GM18951 (cell line): ENCODE measurements around the gene CPNE5.

Experiments used
- POLR2A ChIP-seq: IDR thresholded peaks from 4 replicates; pipeline ENCODE4 v1.6.1; 2011; ENCODE audit warnings: mild to moderate bottlenecking; ENCODE audit not compliant: insufficient read length, insufficient read depth; ENCODE audit errors: extremely low read depth
- in situ Hi-C: fragments of 300-500 bp; cut with MboI; formaldehyde crosslinking; loops from one replicate; pipeline ENCODE4 v1.12.0; 2022; ENCODE audit warnings: low sequenced_read_pairs, mixed read lengths, inconsistent platforms; ENCODE audit not compliant: unreplicated experiment

The CPNE5 gene

DNA sequence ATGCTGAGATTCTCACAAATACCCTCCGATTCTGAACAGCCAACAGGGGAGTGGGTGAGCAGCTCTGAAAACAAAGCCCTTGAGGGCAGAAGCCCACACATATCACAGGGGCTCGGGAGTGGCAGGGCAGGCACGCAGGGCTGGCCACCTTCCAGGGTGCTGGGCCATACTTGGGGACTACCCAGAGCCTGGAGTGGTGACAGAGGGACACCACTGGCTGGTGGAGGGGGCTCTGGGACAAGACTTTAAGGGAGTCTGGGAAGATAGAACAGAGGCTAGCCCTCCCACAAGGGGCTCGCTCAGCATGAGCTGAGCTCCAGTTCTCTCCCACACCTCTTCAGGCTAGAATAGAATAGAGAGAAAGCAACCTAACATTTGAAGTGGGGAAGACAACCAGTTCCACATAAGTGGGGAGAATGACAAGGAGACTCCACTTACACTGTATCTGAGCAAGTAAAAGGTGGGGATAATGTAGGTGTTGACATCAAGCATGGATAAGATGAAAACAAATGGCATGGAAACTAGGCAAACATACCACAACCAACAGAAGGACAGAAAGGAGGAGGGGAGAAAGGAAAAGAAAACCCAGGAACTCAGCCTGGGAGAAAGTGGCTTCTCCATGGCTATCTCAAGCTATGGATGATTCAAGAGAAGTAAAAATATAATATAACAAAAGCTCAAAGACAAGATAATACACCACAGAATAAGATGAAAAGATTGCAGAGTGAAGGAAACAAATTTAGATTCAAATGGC lies 28.4 kb upstream of the CPNE5 start:
- no peak for TF ChIP-seq POLR2A
- in situ Hi-C loops, result no loop called here

GRCh38 chr6:36865835-36866234 lies 26.6 kb upstream of the CPNE5 start:
- TF ChIP-seq POLR2A, result no peak
- in situ Hi-C loops, result no loop called here

- TF ChIP-seq POLR2A, result no peak
- in situ Hi-C loops, result no loop called here
Observed at GRCh38 chr6:36863670-36864540, 24.7 kb upstream of the CPNE5 start.

- in situ Hi-C loops, result no loop called here
- TF ChIP-seq POLR2A, result no peak
Observed at GRCh38 chr6:36862848-36863382, 23.7 kb upstream of the CPNE5 start.

DNA sequence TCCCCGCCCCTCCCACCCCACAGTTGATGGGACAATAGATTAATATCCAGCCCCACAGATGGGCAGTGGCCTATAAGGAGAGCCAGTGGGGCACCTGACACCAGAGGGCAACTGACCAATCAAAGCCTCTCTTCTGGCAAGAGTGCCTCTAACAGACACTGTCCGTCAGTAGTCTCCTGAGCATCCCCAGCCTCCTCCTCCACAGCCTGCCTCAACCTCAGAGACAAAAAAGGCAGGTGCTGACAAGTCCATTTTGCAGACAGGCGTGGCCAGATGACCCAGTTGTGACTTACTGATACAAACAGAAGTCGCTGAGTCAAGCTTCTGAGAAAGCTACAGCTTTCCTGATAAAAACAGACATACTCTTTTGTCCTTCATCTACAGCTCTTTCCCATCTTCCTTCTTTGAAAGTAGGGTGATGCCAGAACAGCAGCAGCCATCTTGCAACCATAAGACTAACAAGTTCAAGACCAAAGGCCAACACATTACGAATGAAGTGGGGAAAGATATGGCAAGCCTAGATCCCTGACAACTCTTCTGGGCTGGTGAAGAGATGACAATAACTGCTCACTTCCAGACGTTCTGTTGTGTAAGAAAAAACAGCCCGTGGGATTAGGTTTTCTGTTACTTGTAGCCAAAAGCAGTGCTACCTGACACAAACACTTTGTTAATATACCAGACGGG lies 23.1 kb upstream of the CPNE5 start:
- no peak for TF ChIP-seq POLR2A
- in situ Hi-C loops, result no loop called here

DNA sequence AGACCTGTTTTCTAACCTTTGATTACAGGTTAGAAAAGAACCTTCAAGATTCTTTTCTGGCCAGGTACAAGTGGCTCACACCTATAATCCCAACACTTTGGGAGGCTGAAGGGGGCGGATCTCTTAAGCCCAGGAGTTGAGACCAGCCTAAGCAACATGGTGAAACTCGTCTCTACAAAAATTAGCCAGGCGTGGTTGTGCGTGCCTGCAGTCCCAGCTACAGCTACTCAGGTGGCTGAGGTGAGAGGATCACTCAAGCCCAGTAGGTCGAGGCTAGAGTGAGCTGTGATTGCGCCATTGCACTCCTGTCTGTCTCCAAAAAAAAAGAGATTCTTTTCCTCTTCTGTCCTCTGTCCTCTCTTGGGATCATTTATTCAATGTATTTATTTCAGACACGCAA lies 20.9 kb upstream of the CPNE5 start:
- in situ Hi-C loops, result no loop called here
- TF ChIP-seq POLR2A, result no peak

DNA sequence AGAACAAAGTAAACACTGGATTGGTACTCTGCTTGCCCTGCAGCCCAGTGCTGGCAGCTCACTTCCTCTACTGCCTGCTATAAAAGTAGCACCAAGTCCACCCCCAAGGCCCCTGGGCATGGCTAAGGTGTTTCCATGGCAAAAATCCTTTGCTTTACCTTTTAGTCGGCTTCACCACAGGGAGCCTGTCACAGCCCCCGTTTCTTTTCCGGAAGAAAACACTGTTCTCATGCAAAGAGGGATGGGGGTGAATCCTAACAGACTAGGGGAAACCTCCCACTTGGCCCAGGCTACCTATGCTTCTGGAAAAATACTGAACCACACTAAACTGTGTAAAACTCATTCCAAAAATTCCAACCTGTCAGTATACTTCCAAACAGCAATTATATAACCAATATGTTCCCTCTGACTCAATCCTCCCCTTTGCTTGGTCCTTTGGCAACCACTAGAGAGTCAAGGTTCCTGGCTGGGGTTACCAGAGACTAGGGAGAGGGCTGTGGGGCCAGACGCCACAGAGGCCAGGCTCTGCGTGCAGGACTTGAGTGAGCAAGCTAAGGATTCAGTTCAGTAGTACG lies 19.2 kb upstream of the CPNE5 start:
- in situ Hi-C loops, result no loop called here
- TF ChIP-seq POLR2A, result no peak

DNA sequence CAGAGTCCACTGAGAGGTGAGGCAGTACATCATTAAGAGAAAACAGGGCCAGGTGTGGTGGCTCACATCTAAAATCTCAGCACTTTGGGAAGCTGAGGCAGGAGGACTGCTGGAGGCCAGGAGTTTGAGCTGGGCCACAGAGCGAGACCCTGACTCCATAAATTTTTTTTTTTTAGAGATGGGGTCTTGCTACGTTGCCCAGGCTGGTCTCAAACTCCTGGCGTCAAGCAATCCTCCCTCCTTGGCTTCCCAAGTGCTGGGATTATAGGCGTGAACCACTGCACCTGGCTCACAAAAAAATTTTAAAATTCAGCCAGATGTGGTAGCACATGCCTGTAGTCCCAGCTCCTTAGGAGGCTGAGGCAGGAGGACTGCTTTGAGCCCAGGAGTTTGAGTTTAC lies 18.1 kb upstream of the CPNE5 start:
- TF ChIP-seq POLR2A, result no peak
- in situ Hi-C loops, result no loop called here

GRCh38 chr6:36856277-36856676 lies 17.0 kb upstream of the CPNE5 start:
- TF ChIP-seq POLR2A, result no peak

GRCh38 chr6:36855750-36856149 lies 16.5 kb upstream of the CPNE5 start:
- TF ChIP-seq POLR2A, result no peak

More at GRCh38 chr6:36856277-36856676, 17.0 kb upstream of the CPNE5 start:
- in situ Hi-C loops, result no loop called here

DNA sequence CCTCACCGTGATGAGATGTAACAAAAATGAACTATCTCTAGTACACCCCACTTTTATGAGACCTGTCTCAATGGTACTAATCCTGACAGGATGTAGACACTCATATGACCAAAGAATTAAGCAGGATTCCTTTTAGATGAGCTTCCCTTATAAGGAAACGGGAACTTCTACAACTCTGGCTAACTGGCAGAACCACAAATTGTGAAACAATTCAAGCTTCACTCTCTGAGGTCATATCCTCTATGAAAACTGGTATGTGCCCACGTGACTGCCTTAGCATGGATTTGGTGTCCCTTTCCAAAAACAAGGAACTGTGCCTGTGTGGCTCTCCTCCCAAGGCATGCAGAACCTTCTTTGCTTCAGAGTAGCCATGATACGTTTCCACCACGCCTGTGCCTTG lies 14.1 kb upstream of the CPNE5 start:
- TF ChIP-seq POLR2A, result no peak
- in situ Hi-C loops, result no loop called here

More at GRCh38 chr6:36855750-36856149, 16.5 kb upstream of the CPNE5 start:
- in situ Hi-C loops, result no loop called here

GRCh38 chr6:36852481-36853147 lies 13.4 kb upstream of the CPNE5 start:
- in situ Hi-C loops, result no loop called here
- no peak for TF ChIP-seq POLR2A
